D721Med (cell line): Measurements from ENCODE around the gene RASSF4.
"Not testable (repeated sequence)": the region's sequence is repeated elsewhere in the genome, so short reads cannot be mapped to it uniquely, and the experiment has no call there.

Experiments used
- DNase-seq: peaks from one replicate; pipeline ENCODE4 v3.0.0; 2011; ENCODE audit warnings: low spot score; ENCODE audit not compliant: insufficient read length
- FAIRE-seq: peaks from 2 replicates; lab custom pipeline; 2011; peaks lifted over from hg19 to GRCh38; lab: Jason Lieb, UNC
- CTCF ChIP-seq: IDR thresholded peaks from 2 replicates; pipeline ENCODE4 v1.5.1; 2012; ENCODE audit warnings: mild to moderate bottlenecking, control low read depth; ENCODE audit not compliant: insufficient read depth; ENCODE audit errors: missing control alignments

Gene RASSF4

GRCh38 chr10:45008524-45009161 is 49.0 kb downstream of the RASSF4 start:
- FAIRE-seq (peak; percentile 91), DNase-seq (no peak)
- peak; percentile 74 for TF ChIP-seq CTCF

GRCh38 chr10:45014557-45014956 is 55.0 kb downstream of the RASSF4 start:
- FAIRE-seq, DNase-seq: not testable (repeated sequence)

GRCh38 chr10:45015590-45015989 is 56.0 kb downstream of the RASSF4 start:
- FAIRE-seq (no peak), DNase-seq (no peak)
- TF ChIP-seq CTCF: no peak

GRCh38 chr10:45023426-45023825 is 63.8 kb downstream of the RASSF4 start:
- FAIRE-seq (no peak), DNase-seq (no peak)
- no peak for TF ChIP-seq CTCF

GRCh38 chr10:45034301-45034700 is 74.7 kb downstream of the RASSF4 start:
- DNase-seq: no peak
- no peak for TF ChIP-seq CTCF
- FAIRE-seq: no peak

GRCh38 chr10:45035673-45036072 is 76.1 kb downstream of the RASSF4 start:
- no peak for FAIRE-seq

GRCh38 chr10:45040921-45041542 is 81.4 kb downstream of the RASSF4 start:
- no peak for TF ChIP-seq CTCF
- DNase-seq (no peak), FAIRE-seq (no peak)

More at GRCh38 chr10:45035673-45036072, 76.1 kb downstream of the RASSF4 start:
- TF ChIP-seq CTCF: no peak
- no peak for DNase-seq
